ACHN (cell line): ENCODE data around the gene TMCO4.
A peak's percentile ranks its signal among the peaks of the same experiment; 100 is the strongest.

Source experiments
- DNase-seq: peaks from one replicate; pipeline ENCODE4 v3.0.0-alpha.2; 2015
- in situ Hi-C: cut with HindIII; loops from 2 replicates; pipeline ENCODE4 v1.10.0; 2017; ENCODE audit warnings: low sequenced_read_pairs, low pct_ligation_motif_present, low pct_unique_long_range_greater_than_20kb

The TMCO4 gene

GRCh38 chr1:19734472-19734999 is 65.2 kb downstream of the TMCO4 start:
- in situ Hi-C loops = no loop called here
- peak; percentile 87 for DNase-seq

- in situ Hi-C loops = no loop called here
- DNase-seq = peak; percentile 25
Measured at GRCh38 chr1:19734056-19734455, 65.7 kb downstream of the TMCO4 start.

- in situ Hi-C loops = no loop called here
- no peak for DNase-seq
Measured at GRCh38 chr1:19733615-19734014, 66.1 kb downstream of the TMCO4 start.

- in situ Hi-C loops = no loop called here
- no peak for DNase-seq
Measured at GRCh38 chr1:19731311-19731821, 68.3 kb downstream of the TMCO4 start.

GRCh38 chr1:19730793-19731192 is 68.9 kb downstream of the TMCO4 start:
- in situ Hi-C loops = no loop called here
- no peak for DNase-seq

- DNase-seq = no peak
- in situ Hi-C loops = no loop called here
Measured at GRCh38 chr1:19730232-19730631, 69.5 kb downstream of the TMCO4 start.

- in situ Hi-C loops = no loop called here
- DNase-seq = no peak
Measured at GRCh38 chr1:19728413-19729145, 71.1 kb downstream of the TMCO4 start.

- in situ Hi-C loops = no loop called here
- no peak for DNase-seq
Measured at GRCh38 chr1:19725606-19726005, 74.1 kb downstream of the TMCO4 start.

- no peak for DNase-seq
- in situ Hi-C loops = no loop called here
Measured at GRCh38 chr1:19723874-19724273, 75.8 kb downstream of the TMCO4 start.

- in situ Hi-C loops = no loop called here
Measured at GRCh38 chr1:19720973-19721372, 78.7 kb downstream of the TMCO4 start.

GRCh38 chr1:19720174-19720573 is 79.5 kb downstream of the TMCO4 start:
- no peak for DNase-seq
- in situ Hi-C loops = no loop called here

More at GRCh38 chr1:19720973-19721372, 78.7 kb downstream of the TMCO4 start:
- no peak for DNase-seq

- in situ Hi-C loops = no loop called here
- no peak for DNase-seq
Measured at GRCh38 chr1:19717467-19717866, 82.2 kb downstream of the TMCO4 start.

GRCh38 chr1:19715334-19716203 is 84.1 kb downstream of the TMCO4 start:
- in situ Hi-C loops = no loop called here
- peak; percentile 95 for DNase-seq

GRCh38 chr1:19712928-19713327 is 86.8 kb downstream of the TMCO4 start:
- no peak for DNase-seq
- in situ Hi-C loops = no loop called here

- in situ Hi-C loops = no loop called here
Measured at GRCh38 chr1:19710825-19711611, 88.7 kb downstream of the TMCO4 start.

GRCh38 chr1:19709260-19709793 is 90.4 kb downstream of the TMCO4 start:
- DNase-seq = no peak
- in situ Hi-C loops = no loop called here

More at GRCh38 chr1:19710825-19711611, 88.7 kb downstream of the TMCO4 start:
- DNase-seq = no peak

- DNase-seq = no peak
- in situ Hi-C loops = no loop called here
Measured at GRCh38 chr1:19708567-19709110, 91.1 kb downstream of the TMCO4 start.

- DNase-seq = no peak
- in situ Hi-C loops = no loop called here
Measured at GRCh38 chr1:19706136-19706535, 93.6 kb downstream of the TMCO4 start.
